ENCODE measurements around the gene NRF1. TPM values are rescaled to one million over a fixed set of nuclear protein-coding genes. Genes with fewer than 3 reads are reported as not detected.
"Not testable (repeated sequence)": the region's sequence is repeated elsewhere in the genome, so short reads cannot be mapped to it uniquely, and the experiment has no call there.

The NRF1 gene
- total RNA-seq, 1 donor from 2014 or later, result 12.9 TPM

DNA sequence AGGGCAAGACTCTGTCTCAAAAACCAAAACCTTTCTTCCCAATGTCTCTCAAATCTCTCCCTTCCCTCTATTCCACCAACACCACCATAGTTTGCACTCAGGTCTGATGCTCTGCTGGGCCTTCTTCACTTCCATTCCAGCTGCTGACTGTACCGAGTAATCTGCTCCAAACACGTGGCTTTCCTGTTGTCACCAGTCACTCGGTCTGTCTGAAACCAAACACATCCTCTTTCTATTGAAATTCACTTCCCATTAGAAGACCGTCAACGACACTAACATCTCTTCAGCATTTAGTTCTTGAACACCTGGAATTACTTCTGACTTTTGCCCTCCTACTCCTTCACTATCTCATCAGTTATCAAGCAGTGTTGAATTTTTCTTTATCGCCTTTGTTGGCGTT lies 4.7 kb upstream of the NRF1 start:
- DNase-seq (ENCODE audit: low read depth in 2 of 2), result peak; percentile 8 to 73

DNA sequence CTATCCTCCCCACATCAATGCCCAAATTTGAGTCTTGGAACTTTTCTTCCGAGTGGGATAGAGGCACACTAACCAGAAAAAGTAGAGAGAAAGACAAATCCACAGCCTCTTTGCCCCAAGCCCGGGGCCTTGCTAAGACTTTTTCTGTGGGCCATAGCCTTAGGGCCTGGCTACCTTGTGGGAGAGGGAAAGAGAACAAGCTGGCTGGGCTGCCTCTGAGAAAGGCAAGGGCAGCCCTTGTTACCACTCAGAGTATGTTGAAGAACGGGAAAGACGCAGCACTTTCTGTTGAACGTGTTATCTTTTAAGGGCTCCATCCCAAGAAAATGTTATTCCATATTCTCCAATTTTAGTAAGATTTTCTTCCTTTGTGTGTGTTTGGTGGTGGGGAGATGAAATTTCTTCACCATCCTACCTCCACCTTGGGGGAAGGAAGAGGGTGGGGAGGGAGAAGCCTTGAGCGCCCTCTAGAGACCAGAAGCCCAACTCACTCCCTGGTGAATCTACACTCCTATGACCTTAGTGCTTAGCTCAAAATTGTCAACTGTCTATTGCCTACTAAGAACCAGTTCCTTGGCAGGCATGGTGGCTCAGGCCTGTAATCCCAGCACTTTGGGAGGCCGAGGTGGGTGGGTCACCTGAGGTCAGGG lies 3.9 kb upstream of the NRF1 start:
- peak; percentile 28 to 57 for DNase-seq (ENCODE audit: low read depth in 2 of 2)

DNA sequence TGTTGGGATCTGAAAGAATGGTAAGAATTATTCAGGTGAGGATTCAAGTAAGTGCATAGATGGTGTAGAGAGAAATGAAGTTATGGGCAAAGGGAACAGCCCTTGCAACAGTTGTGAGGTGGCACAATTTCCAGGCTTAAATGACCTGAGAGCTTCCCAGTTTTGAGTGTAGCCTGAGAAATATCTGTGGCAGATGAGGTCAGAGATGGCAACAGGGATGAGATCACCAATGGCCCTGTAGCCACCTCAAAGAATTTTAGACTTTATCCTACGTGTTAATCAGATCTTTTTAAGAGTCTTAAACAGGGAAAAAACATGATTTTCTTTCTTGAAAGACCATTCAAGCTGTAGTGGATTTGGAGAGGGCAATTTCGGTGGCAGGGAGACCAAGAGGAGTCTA lies 1.9 kb upstream of the NRF1 start:
- no peak for DNase-seq (ENCODE audit: low read depth in 2 of 2)

DNA sequence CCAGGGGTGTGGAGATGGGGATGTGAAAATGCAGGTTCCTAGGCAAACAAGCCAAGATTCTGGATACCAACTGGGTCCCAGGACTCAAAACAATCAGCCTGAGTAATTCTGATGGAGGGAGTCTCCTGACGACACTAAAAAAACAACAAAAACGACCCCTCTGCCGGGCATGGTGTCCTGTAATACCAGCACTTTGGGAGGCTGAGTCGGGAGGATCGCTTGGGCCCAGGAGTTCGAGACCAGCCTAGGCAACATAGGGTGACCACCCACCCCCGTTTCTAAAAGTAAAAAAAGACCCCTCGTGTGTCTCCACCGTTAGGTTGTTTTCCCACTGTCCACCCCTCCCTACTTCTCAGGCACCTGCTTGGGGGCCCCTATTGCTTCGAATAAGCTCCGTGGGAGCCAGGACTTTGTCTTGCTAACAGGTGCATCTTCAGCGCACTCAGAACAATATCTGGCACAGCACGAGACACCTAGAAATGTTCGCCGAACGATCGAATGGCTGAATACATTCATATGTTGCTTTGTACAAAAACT lies 743 bp upstream of the NRF1 start:
- peak in 1 of 2 donors; percentile 9 for DNase-seq (ENCODE audit: low read depth in 2 of 2)

DNA sequence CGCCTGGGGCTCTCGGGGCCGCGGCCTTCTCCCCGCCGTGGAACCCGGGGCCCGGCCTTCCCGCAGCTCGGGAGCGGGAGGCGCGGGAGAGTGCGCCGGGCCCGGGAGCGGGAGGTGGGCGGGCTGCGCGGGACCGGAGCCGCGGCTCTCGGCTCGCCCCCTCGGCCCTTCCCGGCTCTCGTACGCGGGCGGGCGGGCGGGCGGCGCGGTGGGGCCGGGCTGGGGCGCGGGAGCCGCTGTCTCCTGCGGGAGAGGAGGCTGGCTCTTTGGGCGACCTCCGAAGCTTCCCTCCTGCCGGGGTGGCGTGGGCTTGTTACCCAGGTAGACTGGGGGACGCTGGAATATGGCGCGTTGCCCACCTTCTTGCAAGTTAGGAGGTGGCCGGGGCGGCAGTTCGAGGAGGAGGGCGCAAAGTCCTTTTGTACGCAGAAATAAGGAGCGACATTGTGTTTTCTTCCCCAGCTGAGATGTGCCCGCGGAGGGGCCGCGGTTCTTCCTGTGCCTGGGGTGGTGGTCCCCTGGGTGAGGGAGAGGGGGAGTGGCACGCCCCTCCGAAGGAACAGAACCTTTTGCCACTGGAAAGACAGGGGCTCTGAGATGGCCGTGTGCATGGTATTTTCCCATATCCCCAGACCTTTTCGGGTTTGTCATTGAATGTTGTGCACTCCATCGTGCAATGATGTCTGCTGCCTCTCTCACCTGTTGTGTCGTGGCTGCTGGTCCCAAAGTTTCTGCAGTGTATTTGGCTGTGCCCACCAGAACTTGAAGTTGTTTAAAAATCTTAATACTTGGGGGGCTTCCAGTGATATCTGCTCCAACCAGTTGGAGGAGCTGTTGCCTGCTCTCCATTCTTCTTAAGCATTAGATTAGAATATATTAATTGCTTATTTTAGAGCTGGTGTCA lies 844 bp downstream of the NRF1 start:
- peak; percentile 61 to 67 for DNase-seq (ENCODE audit: low read depth in 2 of 2)

DNA sequence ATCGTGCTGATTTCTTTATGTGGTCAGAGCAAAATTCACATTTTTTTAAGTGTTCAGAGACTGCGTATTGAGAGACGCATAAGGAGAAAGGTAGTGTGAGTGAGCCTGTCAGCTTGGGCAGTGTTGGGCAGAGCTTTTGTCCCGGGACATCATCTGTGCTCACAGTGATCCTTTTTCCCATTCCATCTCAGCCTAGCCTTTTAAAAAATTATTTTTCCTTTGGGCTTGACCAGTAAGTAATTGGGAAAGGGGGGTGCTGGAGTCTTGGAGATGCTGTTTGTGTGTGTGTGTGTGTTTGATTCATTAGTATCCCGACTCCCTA lies 1.5 kb downstream of the NRF1 start:
- DNase-seq (ENCODE audit: low read depth in 2 of 2), result no peak

DNA sequence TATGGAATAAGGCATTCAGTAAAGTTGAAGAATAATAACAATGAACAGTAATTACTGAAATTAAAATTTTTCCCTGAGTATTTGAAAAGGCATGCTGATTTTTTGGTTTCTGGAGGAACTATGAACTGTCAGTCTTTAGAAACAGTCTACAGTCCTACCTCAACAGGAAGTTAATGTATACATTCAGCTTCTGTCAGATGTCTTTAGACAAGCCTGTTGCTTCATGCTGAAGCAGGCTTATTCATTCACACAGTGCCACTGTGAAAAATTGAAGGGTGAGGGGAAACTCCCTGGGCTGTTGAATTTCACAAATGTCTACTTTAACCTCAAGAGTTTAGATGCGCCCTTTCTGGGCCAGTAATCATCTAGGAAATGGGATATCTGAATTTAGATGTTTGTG lies 3.5 kb downstream of the NRF1 start:
- DNase-seq (ENCODE audit: low read depth in 2 of 2), result peak in 1 of 2 donors; percentile 44

DNA sequence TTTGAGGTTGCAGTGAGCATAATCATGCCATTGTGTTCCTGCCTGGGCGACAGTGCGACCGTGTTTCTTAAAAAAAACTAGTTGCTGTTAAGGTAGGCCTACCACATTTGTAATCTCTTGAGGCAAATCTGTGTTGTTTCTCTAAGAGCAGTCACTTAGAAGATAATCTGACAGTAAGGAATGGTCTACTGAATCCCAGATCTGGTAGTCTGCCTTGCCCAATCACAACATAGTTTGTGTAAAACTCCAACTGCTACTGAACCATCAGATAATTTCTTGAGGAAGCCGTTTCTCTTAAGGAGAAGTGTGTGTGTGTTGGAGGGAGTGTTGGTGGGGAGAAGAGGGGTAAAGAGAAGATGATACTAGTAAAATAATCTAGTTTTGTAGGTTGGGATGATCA lies 5.0 kb downstream of the NRF1 start:
- no peak for DNase-seq (ENCODE audit: low read depth in 2 of 2)

DNA sequence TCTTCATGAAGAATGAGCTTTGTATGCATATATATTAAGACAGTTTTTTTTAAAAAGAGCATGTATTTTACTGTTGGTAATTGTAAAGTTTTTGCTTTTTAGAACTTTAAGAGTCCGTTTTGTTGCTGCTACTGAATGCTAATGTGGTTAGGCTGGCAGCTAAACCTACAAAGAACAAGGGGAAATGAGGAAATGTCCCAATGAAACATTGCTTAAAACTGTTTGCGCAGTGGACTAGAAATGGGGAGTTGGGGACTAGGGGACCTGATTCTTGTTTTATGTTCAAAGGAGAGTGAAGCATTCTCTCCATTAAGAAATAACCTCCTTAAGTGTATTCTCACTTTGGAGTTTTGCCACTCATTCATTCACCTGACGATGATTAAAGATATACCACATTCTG lies 5.7 kb downstream of the NRF1 start:
- DNase-seq (ENCODE audit: low read depth in 2 of 2), result no peak

DNA sequence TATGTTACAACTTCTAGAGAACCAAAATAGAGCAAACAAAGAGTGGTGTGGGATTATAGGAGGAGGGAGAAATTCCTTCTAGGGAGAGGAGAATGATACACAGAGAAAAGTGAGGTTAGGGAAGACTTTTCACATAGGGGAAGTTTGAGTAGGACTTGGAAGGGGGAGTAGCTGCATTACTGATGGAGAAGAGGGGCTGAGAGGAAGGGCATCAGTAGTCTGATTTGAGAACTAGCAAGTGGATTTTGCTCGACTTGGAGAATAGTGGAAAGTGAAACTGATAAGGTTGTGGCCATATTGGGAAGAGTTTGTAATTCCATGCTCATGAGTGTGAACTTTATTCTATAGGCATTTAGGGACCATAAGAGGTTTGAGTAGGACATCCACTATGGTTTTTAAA lies 6.1 kb downstream of the NRF1 start:
- peak in 1 of 2 donors; percentile 6 for DNase-seq (ENCODE audit: low read depth in 2 of 2)

DNA sequence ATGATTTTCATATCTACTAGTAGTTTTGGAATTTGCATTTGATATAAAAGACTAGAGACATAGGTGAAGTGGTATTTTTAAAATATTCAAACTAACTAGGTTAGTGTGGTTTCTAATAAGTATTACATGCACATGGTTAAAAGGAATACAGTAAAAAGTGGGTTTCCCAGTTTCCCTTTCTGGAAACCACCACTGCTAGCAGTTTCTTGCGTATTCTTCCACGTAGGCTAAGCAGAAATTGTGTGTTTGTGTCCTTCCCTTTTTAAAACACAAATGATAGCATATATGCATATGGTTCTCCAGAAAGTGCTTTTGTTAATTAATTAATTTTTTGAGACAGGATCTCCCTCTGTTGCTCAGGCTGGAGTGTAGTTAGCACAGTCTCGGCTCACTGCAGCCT lies 15.4 kb downstream of the NRF1 start:
- no peak for DNase-seq (ENCODE audit: low read depth in 2 of 2)

DNA sequence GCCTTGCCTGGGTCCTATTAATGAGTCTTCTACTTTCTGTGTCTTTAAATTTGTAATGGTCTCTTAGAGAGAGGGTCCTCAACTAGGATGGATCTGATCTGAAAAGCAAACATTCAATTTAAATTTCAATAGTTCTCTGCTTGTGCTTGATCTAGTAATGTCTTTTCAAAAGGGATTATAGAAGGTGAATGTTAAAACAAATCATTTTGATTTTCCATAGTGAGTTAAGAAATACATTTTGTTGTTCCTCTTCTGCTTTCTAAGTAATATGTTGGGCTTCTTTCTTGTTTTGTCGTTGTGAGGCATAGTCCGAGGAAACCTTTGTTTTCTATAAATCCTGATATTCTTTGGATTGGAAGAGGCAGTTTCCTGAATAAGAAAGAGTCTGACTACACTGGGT lies 18.8 kb downstream of the NRF1 start:
- DNase-seq (ENCODE audit: low read depth in 2 of 2), result no peak

DNA sequence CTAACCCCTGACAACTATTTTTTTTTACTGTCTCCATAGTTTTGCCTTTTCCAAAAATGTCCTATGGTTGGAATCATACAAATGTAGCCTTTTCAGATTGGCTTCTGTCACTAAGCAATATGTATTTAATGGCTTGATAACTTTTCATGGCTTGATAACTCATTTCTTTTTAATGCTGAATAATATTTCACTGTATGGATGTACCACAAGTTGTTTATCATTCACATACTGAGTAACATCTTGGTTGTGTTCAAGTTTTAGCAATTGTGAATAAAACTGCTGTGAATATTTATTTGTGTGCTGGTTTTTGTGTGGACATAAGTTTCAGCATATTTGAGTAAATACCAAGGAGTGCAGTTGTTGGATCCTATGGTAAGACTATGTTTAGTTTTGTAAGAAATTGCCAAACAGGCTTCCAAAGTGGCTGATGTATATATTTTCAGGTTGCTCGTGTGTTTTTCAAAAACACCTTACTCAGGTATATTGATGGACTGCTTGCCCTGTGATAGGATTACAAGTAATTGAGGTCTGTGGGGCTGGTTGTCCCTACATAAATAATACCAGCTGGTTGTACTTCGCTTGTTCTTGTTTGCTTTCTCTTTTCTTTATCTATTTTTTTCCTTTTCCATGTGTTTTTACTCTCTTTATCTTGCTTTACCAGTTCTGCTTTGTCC lies 23.0 kb downstream of the NRF1 start:
- DNase-seq (ENCODE audit: low read depth in 2 of 2), result no peak

DNA sequence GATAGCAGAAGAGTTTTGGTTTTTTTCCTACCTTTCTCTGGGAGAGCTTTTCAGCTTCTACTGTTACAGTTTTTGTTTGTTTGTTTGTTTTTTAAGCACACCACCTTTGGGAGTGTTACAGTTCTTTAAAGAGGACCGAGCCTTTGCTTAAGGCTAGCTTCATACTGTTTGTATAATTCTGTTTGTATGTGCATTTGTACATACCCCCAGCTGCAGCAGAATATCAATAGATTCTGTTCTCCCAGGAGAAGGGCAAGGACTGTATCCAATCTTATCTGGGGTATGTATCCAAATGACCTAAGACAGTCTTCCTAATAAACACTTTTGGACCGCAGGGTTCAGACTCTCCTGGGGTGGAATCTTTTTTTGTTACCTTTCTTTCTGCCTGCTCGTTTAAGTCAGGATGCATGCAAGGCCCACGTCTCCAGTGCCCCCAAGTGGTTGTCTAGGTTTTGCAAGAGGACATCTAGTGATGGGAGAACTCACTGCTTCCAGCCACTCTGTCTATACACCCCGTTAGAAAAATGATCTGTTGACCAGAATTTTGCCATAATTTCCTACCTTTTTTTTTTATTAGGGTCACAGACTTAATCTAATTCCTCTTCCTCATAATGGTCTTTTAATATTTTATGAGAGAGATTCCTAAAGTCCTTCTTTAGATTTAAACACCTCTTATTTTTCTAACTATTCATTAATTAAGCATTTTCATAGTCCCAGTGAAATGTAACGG lies 23.9 kb downstream of the NRF1 start:
- peak; percentile 82 to 83 for DNase-seq (ENCODE audit: low read depth in 2 of 2)

DNA sequence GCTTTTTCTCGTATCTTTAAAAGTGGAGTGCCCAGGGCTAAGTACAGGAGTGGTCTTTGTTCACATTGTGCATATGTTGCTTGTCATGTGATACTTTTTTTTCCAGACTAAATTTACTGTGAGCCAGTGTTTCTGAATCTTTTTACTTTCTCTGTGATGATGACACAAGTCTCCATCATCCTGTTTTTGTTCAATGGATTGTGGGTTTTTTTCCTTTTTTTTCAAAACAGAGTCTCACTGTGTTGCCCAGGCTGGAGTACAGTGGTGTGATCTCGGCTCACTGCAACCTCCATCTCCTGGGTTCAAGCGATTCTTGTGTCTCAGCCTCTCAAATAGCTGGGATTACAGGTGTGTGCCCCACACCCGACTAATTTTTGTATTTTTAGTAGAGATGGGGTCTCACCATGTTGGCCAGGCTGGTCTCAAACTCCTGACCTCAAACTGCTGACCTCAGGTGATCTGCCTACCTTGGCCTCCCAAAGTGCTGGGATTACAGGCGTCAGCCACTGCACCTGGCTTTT lies 24.6 kb downstream of the NRF1 start:
- DNase-seq (ENCODE audit: low read depth in 2 of 2), result not testable (repeated sequence)

DNA sequence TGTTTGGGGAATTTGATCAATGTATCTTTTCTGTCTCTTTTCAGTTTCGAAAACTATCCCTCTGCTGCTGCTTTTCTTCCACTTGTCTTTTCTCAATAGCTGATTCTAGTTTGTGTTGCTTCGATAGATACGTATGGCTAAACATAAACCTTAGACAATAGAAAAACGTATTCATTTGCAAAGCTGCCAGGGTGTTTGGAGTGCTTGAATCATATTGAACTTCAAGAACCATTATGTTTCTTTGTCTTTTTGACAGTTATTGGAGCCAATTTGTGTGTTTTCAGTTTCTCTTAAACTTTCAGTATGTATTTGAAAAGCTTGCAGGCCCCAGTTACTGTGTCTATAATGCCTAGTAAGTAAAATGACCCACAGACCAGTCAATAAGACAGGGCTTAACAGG lies 25.1 kb downstream of the NRF1 start:
- DNase-seq (ENCODE audit: low read depth in 2 of 2), result no peak

DNA sequence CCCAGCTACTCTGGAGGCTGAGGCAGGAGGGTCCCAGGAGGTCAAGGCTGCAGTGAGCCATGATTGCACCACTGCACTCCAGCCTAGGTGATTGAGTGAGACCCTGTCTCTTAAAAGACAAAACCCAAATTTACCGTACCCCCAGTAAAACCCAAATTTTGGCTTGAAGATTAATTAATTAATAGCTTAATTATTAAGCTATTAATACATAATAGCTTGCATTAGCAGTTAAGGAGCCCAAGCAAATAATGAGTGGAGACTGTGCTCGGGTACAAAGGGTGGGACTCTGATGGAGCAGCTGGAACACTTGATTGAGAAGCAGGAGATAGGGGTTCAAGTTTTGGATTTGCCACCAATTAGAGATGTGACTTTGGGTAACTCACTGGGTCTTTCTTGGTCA lies 28.9 kb downstream of the NRF1 start:
- DNase-seq (ENCODE audit: low read depth in 2 of 2), result no peak

DNA sequence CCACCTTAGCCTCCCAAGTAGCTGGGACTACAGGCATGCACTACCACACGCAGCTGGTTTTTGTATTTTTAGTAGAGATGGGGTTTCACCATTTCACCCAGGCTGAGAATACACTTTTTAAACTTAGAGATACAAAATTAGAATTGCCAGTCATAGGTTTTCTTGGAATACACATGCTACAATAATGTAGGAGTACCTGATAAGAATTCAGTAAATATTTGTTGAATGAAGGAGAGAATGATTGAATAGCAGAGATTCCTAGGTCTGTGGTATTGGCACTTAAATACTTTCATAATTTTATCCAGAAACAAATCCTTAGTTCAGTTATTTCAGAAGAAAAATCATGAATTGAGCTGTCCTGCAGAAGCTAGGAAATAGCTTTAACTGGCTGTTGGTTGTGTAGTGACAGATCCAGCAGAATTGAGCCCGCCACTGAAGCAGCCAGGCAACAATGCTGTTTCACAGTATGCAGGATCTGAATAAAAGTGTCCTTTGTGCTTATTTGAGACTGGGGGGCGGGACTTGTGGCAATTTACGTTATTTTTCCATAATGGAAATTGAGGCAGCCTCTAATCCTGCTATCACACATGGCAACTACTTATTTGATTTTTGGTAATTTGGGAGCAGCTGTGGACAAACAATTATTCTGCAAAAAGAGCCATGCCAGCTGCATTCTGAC lies 31.5 kb downstream of the NRF1 start:
- DNase-seq (ENCODE audit: low read depth in 2 of 2), result peak in 1 of 2 donors; percentile 30

DNA sequence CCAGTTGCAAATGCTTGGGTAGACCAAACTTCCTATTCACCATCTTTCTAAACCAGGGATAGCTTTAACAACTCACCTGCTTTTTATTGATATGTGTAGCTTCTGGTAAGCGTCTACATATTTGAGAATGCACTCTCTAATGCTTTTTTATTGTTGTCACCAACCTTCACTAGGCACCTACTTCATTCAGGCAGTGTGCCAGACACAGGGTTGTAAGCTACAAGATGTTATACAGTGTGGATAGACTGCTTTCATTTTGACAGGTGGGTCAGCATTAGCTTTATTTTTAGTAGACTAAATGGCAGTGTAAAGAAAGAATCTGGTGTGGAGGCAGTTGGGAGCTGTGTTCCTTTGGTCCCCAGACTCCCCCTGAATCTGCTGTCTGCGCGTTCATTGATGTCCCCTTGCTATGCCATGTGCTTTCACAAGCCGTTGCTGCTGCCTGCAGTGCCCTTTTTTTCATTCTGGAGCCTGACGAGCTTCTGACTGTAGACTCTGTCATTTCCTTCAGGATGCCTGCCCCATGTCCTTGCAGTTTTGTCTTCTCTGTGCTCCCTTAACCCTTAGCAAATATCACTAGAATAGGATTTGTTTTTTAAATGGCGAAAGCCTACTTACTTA lies 32.1 kb downstream of the NRF1 start:
- DNase-seq (ENCODE audit: low read depth in 2 of 2), result peak; percentile 12 to 76

DNA sequence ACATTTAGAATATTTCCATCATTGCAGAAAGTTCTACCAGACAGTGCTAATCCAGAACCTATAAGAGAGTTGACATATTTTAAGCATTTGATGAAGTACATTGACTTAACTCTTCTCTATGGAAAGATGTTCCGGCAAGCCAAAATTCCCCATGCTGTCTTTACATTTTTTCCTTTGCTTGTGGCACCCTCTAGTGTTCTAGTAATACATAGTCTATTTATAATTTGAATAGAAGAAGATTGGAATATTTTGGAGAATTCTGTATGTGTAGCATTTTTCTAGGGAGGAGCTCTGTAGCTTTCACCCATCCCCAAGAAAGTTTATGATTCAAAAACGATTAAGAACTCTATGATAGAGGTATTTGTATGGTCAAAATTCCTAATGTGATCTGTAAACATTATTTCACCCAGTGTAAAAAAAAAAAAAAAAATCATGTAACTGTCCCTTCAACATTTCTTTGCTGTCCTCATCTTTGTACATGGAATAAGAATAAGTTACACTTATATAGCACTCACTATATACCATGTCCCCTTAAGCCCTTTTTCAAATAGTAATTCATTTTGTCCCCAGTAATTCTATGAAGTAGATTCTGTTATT lies 33.2 kb downstream of the NRF1 start:
- peak; percentile 67 to 74 for DNase-seq (ENCODE audit: low read depth in 2 of 2)
